Astrocyte (in vitro differentiated cells and primary cell): ENCODE results near the gene ACAD11. TPM values are rescaled to one million over a fixed set of nuclear protein-coding genes. Genes with fewer than 3 reads are reported as not detected.

ENCODE experiments used
- DNase-seq: peaks from one replicate; pipeline ENCODE4 v3.0.0-alpha.2; 2010; ENCODE audit warnings: low read depth
- FAIRE-seq: peaks from 2 replicates; lab custom pipeline; 2011; peaks lifted over from hg19 to GRCh38; lab: Jason Lieb, UNC
- H2AFZ ChIP-seq: 2 replicates; pipeline ENCODE4 v1.6.0; 2012; ENCODE audit warnings: low read depth, low read length, inconsistent platforms
- H3K27ac ChIP-seq: 2 replicates; pipeline ENCODE4 v1.5.1; 2011; ENCODE audit warnings: low read depth, low read length, inconsistent platforms
- H3K27me3 ChIP-seq: 2 replicates; pipeline ENCODE4 v1.6.0; 2011; ENCODE audit warnings: low read length, inconsistent platforms; ENCODE audit not compliant: insufficient read depth
- H3K36me3 ChIP-seq: 2 replicates; pipeline ENCODE4 v1.5.1; 2011; ENCODE audit warnings: low read length, inconsistent platforms; ENCODE audit not compliant: insufficient read depth
- H3K4me1 ChIP-seq: 2 replicates; pipeline ENCODE4 v1.5.1; 2011; ENCODE audit warnings: low read length, inconsistent platforms; ENCODE audit not compliant: insufficient read depth
- H3K4me2 ChIP-seq: 2 replicates; pipeline ENCODE4 v1.6.0; 2012; ENCODE audit warnings: low read length, inconsistent platforms
- H3K4me3 ChIP-seq: 2 replicates; pipeline ENCODE4 v1.5.1; 2011; ENCODE audit warnings: low read depth, mild to moderate bottlenecking, low read length, inconsistent platforms; ENCODE audit not compliant: insufficient read depth
- H3K79me2 ChIP-seq: 2 replicates; pipeline ENCODE4 v1.6.0; 2012; ENCODE audit warnings: mild to moderate bottlenecking, low read length, inconsistent platforms; ENCODE audit not compliant: insufficient read depth
- H3K9ac ChIP-seq: 2 replicates; pipeline ENCODE4 v1.6.0; 2012; ENCODE audit warnings: mild to moderate bottlenecking, low read length, inconsistent platforms
- H3K9me3 ChIP-seq: 2 replicates; pipeline ENCODE4 v1.5.1; 2012; ENCODE audit warnings: low read depth, mild to moderate bottlenecking, low read length, inconsistent platforms; ENCODE audit not compliant: insufficient read depth
- H4K20me1 ChIP-seq: 2 replicates; pipeline ENCODE4 v1.6.0; 2012; ENCODE audit warnings: low read length, inconsistent platforms; ENCODE audit not compliant: insufficient read depth
- H3K27ac Mint-ChIP-seq: one replicate; pipeline ENCODE4 v1.8.0; 2021; ENCODE audit warnings: mild to moderate bottlenecking, mixed read lengths; ENCODE audit not compliant: unreplicated experiment
- H3K27me3 Mint-ChIP-seq: one replicate; pipeline ENCODE4 v1.8.0; 2021; ENCODE audit warnings: low read depth, mixed read lengths; ENCODE audit not compliant: unreplicated experiment
- H3K36me3 Mint-ChIP-seq: one replicate; pipeline ENCODE4 v1.8.0; 2021; ENCODE audit warnings: low read depth, mixed read lengths; ENCODE audit not compliant: unreplicated experiment
- H3K4me1 Mint-ChIP-seq: one replicate; pipeline ENCODE4 v1.8.0; 2021; ENCODE audit warnings: low read depth, mixed read lengths; ENCODE audit not compliant: unreplicated experiment
- H3K4me3 Mint-ChIP-seq: one replicate; pipeline ENCODE4 v1.8.0; 2021; ENCODE audit warnings: mild to moderate bottlenecking, moderate library complexity, mixed read lengths; ENCODE audit not compliant: unreplicated experiment
- H3K9me3 Mint-ChIP-seq: one replicate; pipeline ENCODE4 v1.8.0; 2021; ENCODE audit warnings: mild to moderate bottlenecking, mixed read lengths; ENCODE audit not compliant: unreplicated experiment
- EZH2 ChIP-seq: IDR thresholded peaks from 2 replicates; pipeline ENCODE4 v1.6.1; 2012; ENCODE audit warnings: mild to moderate bottlenecking, low read length, inconsistent platforms; ENCODE audit not compliant: insufficient read depth
- total RNA-seq: library from RNA; stranded (reverse); gene quantifications from 2 replicates; pipeline ENCODE4 v1.2.1, GENCODE V29; 2021
- TF ChIP-seq, protein P1 (sequence below): IDR thresholded peaks from 2 replicates; pipeline ENCODE4 v1.5.1; 2011; ENCODE audit warnings: low read depth, mild to moderate bottlenecking, inconsistent platforms, low read length, moderate library complexity; ENCODE audit not compliant: insufficient read depth

Gene ACAD11
- total RNA-seq, 1 donor from 2014 or later: 13.0 TPM

GRCh38 chr3:132530624-132531023, 129.0 kb downstream of the ACAD11 start:
- TF ChIP-seq, protein P1, sequence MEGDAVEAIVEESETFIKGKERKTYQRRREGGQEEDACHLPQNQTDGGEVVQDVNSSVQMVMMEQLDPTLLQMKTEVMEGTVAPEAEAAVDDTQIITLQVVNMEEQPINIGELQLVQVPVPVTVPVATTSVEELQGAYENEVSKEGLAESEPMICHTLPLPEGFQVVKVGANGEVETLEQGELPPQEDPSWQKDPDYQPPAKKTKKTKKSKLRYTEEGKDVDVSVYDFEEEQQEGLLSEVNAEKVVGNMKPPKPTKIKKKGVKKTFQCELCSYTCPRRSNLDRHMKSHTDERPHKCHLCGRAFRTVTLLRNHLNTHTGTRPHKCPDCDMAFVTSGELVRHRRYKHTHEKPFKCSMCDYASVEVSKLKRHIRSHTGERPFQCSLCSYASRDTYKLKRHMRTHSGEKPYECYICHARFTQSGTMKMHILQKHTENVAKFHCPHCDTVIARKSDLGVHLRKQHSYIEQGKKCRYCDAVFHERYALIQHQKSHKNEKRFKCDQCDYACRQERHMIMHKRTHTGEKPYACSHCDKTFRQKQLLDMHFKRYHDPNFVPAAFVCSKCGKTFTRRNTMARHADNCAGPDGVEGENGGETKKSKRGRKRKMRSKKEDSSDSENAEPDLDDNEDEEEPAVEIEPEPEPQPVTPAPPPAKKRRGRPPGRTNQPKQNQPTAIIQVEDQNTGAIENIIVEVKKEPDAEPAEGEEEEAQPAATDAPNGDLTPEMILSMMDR: no peak
- TF ChIP-seq EZH2: no peak
- Histone ChIP-seq H3K27ac (no peak overlapping the region), H3K4me2 (no peak overlapping the region), H3K4me3 (no peak overlapping the region), H3K4me1 (no peaks in the 10 kb centered on the region), H2AFZ (no peak overlapping the region), H4K20me1 (no peaks in the 10 kb centered on the region), H3K79me2 (no peaks in the 10 kb centered on the region), H3K36me3 (peaks cover 49% of the 10 kb centered on the region), H3K9me3 (no peaks in the 10 kb centered on the region), H3K27me3 (no peaks in the 10 kb centered on the region), H3K9ac (no peak overlapping the region)
- FAIRE-seq: no peak
- Mint-ChIP-seq H3K36me3 (peaks cover 7% of the 10 kb centered on the region), H3K9me3 (no peaks in the 10 kb centered on the region), H3K27me3 (no peaks in the 10 kb centered on the region), H3K27ac (no peak overlapping the region), H3K4me1 (no peaks in the 10 kb centered on the region), H3K4me3 (no peak overlapping the region)
- DNase-seq: no peak

DNA sequence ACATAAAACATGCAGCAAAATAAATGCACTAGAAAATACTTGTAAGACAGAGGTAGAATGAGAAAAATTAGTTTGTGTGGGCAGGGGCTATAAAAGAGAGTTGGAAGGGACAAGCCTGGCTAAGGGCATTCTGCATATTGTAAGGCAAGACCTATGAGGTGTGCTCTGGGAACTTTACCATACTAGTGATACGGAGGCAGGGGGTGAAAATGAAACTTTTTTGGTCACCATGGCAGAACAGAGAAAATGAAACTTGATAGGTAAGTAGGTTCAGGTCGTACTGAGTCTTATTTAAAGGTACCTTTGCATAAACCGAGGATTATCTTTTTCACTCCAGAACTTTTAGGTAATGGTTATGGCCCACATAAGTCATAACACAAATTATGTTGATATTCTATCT, 137.3 kb downstream of the ACAD11 start:
- Histone ChIP-seq H3K27ac (no peak overlapping the region), H3K4me1 (no peaks in the 10 kb centered on the region), H3K4me3 (no peak overlapping the region), H2AFZ (no peak overlapping the region), H3K4me2 (no peak overlapping the region), H4K20me1 (no peaks in the 10 kb centered on the region), H3K79me2 (no peaks in the 10 kb centered on the region), H3K36me3 (peaks cover 53% of the 10 kb centered on the region), H3K9me3 (no peaks in the 10 kb centered on the region), H3K27me3 (no peaks in the 10 kb centered on the region), H3K9ac (no peak overlapping the region)
- Mint-ChIP-seq H3K36me3 (peaks cover 13% of the 10 kb centered on the region), H3K4me1 (no peaks in the 10 kb centered on the region), H3K27ac (no peak overlapping the region), H3K9me3 (no peaks in the 10 kb centered on the region), H3K27me3 (no peaks in the 10 kb centered on the region), H3K4me3 (no peak overlapping the region)
- no peak for FAIRE-seq
- TF ChIP-seq EZH2: no peak
- TF ChIP-seq, protein P1: no peak
- DNase-seq: no peak

GRCh38 chr3:132521901-132522300, 137.7 kb downstream of the ACAD11 start:
- H3K9me3 ChIP-seq: no peaks in the 10 kb centered on the region
- no peaks in the 10 kb centered on the region for H3K27me3 Mint-ChIP-seq
- no peak overlapping the region for H3K4me3 Mint-ChIP-seq
- no peak overlapping the region for H3K27ac Mint-ChIP-seq
- FAIRE-seq: no peak
- H3K4me3 ChIP-seq: no peak overlapping the region
- no peaks in the 10 kb centered on the region for H3K4me1 ChIP-seq
- H3K4me2 ChIP-seq: no peak overlapping the region
- H3K36me3 ChIP-seq: peaks cover 53% of the 10 kb centered on the region
- TF ChIP-seq EZH2: no peak
- TF ChIP-seq, protein P1: no peak
- H3K9ac ChIP-seq: no peak overlapping the region
- H3K36me3 Mint-ChIP-seq: peaks cover 17% of the 10 kb centered on the region
- H3K9me3 Mint-ChIP-seq: no peaks in the 10 kb centered on the region
- no peaks in the 10 kb centered on the region for H3K79me2 ChIP-seq
- no peak overlapping the region for H2AFZ ChIP-seq
- H3K27ac ChIP-seq: no peak overlapping the region
- H3K4me1 Mint-ChIP-seq: peaks cover 1% of the 10 kb centered on the region
- no peaks in the 10 kb centered on the region for H3K27me3 ChIP-seq
- no peak for DNase-seq
- no peaks in the 10 kb centered on the region for H4K20me1 ChIP-seq
